Measurements from ENCODE around the gene KRTAP20-2.

DNA sequence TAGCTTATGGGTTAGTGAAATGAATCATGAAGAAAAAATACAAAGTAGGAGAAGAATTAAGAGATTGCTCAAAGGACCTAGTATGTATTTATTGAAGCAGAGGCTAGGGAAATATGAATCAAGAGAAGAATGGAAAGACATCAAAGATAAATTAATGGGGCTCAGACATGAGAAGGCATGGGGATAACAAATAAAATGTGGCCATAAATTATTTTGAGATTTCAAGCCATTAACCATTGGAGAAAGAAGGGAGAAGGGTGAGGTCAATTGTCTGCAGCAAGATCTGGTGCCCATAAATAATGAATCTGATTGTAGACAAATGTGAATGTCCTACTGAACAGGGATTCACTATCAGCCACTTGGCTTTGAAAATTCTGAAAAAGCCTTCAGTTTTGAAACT is 17.9 kb downstream of the KRTAP20-2 start:
- TF ChIP-seq, protein P1, sequence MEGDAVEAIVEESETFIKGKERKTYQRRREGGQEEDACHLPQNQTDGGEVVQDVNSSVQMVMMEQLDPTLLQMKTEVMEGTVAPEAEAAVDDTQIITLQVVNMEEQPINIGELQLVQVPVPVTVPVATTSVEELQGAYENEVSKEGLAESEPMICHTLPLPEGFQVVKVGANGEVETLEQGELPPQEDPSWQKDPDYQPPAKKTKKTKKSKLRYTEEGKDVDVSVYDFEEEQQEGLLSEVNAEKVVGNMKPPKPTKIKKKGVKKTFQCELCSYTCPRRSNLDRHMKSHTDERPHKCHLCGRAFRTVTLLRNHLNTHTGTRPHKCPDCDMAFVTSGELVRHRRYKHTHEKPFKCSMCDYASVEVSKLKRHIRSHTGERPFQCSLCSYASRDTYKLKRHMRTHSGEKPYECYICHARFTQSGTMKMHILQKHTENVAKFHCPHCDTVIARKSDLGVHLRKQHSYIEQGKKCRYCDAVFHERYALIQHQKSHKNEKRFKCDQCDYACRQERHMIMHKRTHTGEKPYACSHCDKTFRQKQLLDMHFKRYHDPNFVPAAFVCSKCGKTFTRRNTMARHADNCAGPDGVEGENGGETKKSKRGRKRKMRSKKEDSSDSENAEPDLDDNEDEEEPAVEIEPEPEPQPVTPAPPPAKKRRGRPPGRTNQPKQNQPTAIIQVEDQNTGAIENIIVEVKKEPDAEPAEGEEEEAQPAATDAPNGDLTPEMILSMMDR (IDR thresholded peaks at IDR 0.05; ENCODE audit: low read depth, low read length): no peak
- TF ChIP-seq POLR2A (IDR thresholded peaks at IDR 0.05; ENCODE audit: extremely low read depth, insufficient read length) (no peak), MYC (IDR thresholded peaks at IDR 0.05; ENCODE audit: low read depth, low read length) (no peak)

Data from NB4 (cell line).